GM12874 (cell line): ENCODE measurements around the gene DOCK1.

Source experiments
- TF ChIP-seq, protein P1 (sequence below): IDR thresholded peaks from 2 replicates; pipeline ENCODE4 v1.5.1; 2011; ENCODE audit warnings: low read depth, mild to moderate bottlenecking, control low read depth, low read length, moderate library complexity; ENCODE audit not compliant: insufficient read depth

DOCK1 gene

GRCh38 chr10:127458829-127459228 is 553.6 kb downstream of the DOCK1 start:
- TF ChIP-seq, protein P1, sequence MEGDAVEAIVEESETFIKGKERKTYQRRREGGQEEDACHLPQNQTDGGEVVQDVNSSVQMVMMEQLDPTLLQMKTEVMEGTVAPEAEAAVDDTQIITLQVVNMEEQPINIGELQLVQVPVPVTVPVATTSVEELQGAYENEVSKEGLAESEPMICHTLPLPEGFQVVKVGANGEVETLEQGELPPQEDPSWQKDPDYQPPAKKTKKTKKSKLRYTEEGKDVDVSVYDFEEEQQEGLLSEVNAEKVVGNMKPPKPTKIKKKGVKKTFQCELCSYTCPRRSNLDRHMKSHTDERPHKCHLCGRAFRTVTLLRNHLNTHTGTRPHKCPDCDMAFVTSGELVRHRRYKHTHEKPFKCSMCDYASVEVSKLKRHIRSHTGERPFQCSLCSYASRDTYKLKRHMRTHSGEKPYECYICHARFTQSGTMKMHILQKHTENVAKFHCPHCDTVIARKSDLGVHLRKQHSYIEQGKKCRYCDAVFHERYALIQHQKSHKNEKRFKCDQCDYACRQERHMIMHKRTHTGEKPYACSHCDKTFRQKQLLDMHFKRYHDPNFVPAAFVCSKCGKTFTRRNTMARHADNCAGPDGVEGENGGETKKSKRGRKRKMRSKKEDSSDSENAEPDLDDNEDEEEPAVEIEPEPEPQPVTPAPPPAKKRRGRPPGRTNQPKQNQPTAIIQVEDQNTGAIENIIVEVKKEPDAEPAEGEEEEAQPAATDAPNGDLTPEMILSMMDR: no peak

DNA sequence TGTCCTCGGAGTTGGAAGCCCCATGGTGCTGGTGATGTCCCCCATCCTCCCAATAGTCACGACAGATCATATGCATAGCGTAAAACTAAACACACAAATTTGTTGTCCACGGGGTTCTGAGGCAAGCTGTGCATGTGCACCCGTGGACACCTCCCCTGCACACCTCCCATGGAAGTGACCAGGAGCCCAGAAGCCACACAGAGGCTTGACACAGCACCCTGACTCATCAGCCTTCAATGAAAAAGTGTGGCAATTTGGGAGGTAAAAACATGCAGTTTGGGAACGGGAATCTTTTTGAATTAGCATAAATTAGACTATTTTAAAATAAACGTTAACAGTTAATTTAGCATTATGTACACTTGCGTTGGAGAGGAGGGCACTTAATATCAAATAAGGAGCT is 554.7 kb downstream of the DOCK1 start:
- TF ChIP-seq, protein P1: no peak

- TF ChIP-seq, protein P1: no peak
These were observed 557.5 kb downstream of the DOCK1 start for GRCh38 chr10:127462643-127463295.

DNA sequence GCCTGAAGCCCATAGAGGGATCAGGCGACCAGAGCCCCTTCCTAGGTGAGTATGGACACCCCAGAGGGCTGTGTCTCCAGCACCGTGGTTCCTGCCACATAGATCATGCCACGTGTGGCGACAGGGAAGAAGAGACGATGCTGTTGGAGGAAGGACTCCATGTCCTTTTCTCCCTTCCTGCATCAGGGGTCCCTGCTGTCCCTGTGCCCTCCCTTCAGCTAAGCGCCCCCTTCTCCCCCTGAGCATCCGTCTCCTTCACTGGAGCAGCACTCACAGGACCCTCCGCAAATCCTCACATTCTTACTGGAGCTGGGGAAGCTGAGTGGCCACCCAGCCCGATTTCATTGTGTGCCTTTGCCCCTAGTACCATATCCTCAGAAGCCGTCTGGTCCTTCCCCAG is 558.3 kb downstream of the DOCK1 start:
- TF ChIP-seq, protein P1: no peak

GRCh38 chr10:127464561-127464960 is 559.3 kb downstream of the DOCK1 start:
- TF ChIP-seq, protein P1: no peak

GRCh38 chr10:127467811-127468210 is 562.6 kb downstream of the DOCK1 start:
- TF ChIP-seq, protein P1: no peak

- TF ChIP-seq, protein P1: no peak
These were observed 563.4 kb downstream of the DOCK1 start for GRCh38 chr10:127468632-127469031.
